Right lobe of liver (tissue), 4 donors: ENCODE measurements around the gene MACROD2.

Source experiments
- CTCF ChIP-seq, 4 donors: fragments of 200-600 bp in 3 of 4; fragments of 450-650 bp in 1 of 4; IDR thresholded peaks; one replicate each; pipeline versions ENCODE4 v1.5.1 to v1.8.0; 2016 to 2022; ENCODE audit warnings: antibody characterized with exemption in 4 of 4, mild to moderate bottlenecking in 2 of 4
- POLR2A ChIP-seq: fragments of 450-650 bp; IDR thresholded peaks from one replicate; pipeline ENCODE4 v1.6.1; 2017; ENCODE audit warnings: antibody characterized with exemption, mild to moderate bottlenecking
- donor health status: DM: no; HTN: no; CAD: no.
- donor health status: DM: no; HTN: no; CAD: no.
- donor health status: DM: no; HTN: yes; CAD: no.

- TF ChIP-seq CTCF (IDR thresholded peaks at IDR 0.05) (no peak), POLR2A (no peak)
Measured at GRCh38 chr20:14401479-14402138, 406.3 kb downstream of the MACROD2 start.
